Measurements from ENCODE around the gene PNMA8C. TPM values are rescaled to one million over a fixed set of nuclear protein-coding genes. Genes with fewer than 3 reads are reported as not detected.

Gene PNMA8C
- under 1 TPM in 1 of 4 donors, not detected in 3; 0.30 TPM for total RNA-seq

GRCh38 chr19:46428239-46429135, at the start of gene PNMA8C:
PNMA8C (minus strand) TSS chr19:46428936; CDS start chr19:46428359, 577 bp downstream.
- no peak for TF ChIP-seq EP300 (IDR thresholded peaks at IDR 0.05)
- peak within 1 kb of the TSS in 2 of 4 donors; percentile 12 to 19 for H3K4me3 ChIP-seq
- H3K27me3 ChIP-seq, result peaks cover 0 to 50% of the 10 kb centered on the region in 2 donors
- H3K4me1 ChIP-seq, result peaks cover 0 to 20% (median 4%) of the 10 kb centered on the region in 4 donors
- 26 to 29% methylated on average over 37 to 46 of the region's 52 CpGs for WGBS, 2 donors
- no peak for DNase-seq (ENCODE audit: low spot score in 2 of 2)
- no peak within 1 kb of the TSS for H3K27ac ChIP-seq
- H3K36me3 ChIP-seq, result no peaks in the 10 kb centered on the region
- no peaks in the 10 kb centered on the region for H3K9me3 ChIP-seq

- Histone ChIP-seq H3K9me3 (no peaks in the 10 kb centered on the region), H3K27ac (no peak overlapping the region), H3K4me1 (peaks cover 0 to 24% (median 8%) of the 10 kb centered on the region in 4 donors), H3K36me3 (no peaks in the 10 kb centered on the region), H3K27me3 (peaks cover 0 to 22% of the 10 kb centered on the region in 2 donors), H3K4me3 (no peak overlapping the region)
- DNase-seq (ENCODE audit: low spot score in 2 of 2), result no peak
- TF ChIP-seq EP300 (IDR thresholded peaks at IDR 0.05) (no peak), POLR2A (IDR thresholded peaks at IDR 0.05) (no peak), CTCF (IDR thresholded peaks at IDR 0.05) (no peak)
- 39 to 44% methylated on average over 2 of the region's 2 CpGs for WGBS, 2 donors
Measured at GRCh38 chr19:46475986-46476385, 47.2 kb upstream of the PNMA8C start.

- TF ChIP-seq POLR2A (IDR thresholded peaks at IDR 0.05) (no peak), CTCF (IDR thresholded peaks at IDR 0.05) (no peak), EP300 (IDR thresholded peaks at IDR 0.05) (no peak)
- WGBS, 2 donors, result 82 to 84% methylated on average over 8 of the region's 8 CpGs
- Histone ChIP-seq H3K9me3 (no peaks in the 10 kb centered on the region), H3K36me3 (peaks cover 0 to 7% (median 0%) of the 10 kb centered on the region in 3 donors), H3K4me3 (no peak overlapping the region), H3K27ac (no peak overlapping the region), H3K27me3 (peaks cover 0 to 19% of the 10 kb centered on the region in 2 donors), H3K4me1 (peaks cover 0 to 20% (median 9%) of the 10 kb centered on the region in 4 donors)
- no peak for DNase-seq (ENCODE audit: low spot score in 2 of 2)
Measured at GRCh38 chr19:46474211-46474610, 45.5 kb upstream of the PNMA8C start.

GRCh38 chr19:46472592-46472991, 43.9 kb upstream of the PNMA8C start:
- Histone ChIP-seq H3K4me3 (no peak overlapping the region), H3K27ac (no peak overlapping the region), H3K36me3 (peaks cover 0 to 7% (median 0%) of the 10 kb centered on the region in 3 donors), H3K9me3 (no peaks in the 10 kb centered on the region), H3K27me3 (peaks cover 0 to 19% of the 10 kb centered on the region in 2 donors), H3K4me1 (peaks cover 0 to 20% (median 9%) of the 10 kb centered on the region in 4 donors)
- no peak for DNase-seq (ENCODE audit: low spot score in 2 of 2)
- WGBS, 2 donors, result 78 to 85% methylated on average over 4 of the region's 4 CpGs
- TF ChIP-seq POLR2A (IDR thresholded peaks at IDR 0.05) (no peak), CTCF (IDR thresholded peaks at IDR 0.05) (no peak)

- Histone ChIP-seq H3K27me3 (peaks cover 0 to 19% of the 10 kb centered on the region in 2 donors), H3K27ac (peak overlapping the region; percentile 59 to 78 (median 72)), H3K4me1 (peaks cover 0 to 20% (median 9%) of the 10 kb centered on the region in 4 donors), H3K9me3 (no peaks in the 10 kb centered on the region), H3K4me3 (peak overlapping the region; percentile 38 to 57 (median 38)), H3K36me3 (peaks cover 0 to 7% (median 0%) of the 10 kb centered on the region in 3 donors)
- WGBS, 2 donors, result 44 to 57% methylated on average over 11 of the region's 11 CpGs
- no peak for DNase-seq (ENCODE audit: low spot score in 2 of 2)
- TF ChIP-seq POLR2A (IDR thresholded peaks at IDR 0.05) (no peak), CTCF (IDR thresholded peaks at IDR 0.05) (no peak), EP300 (IDR thresholded peaks at IDR 0.05) (peak in 1 of 2 donors; percentile 12)
Measured at GRCh38 chr19:46471811-46472543, 43.2 kb upstream of the PNMA8C start.
